GM19372 (cell line): ENCODE data around the gene PTPRR.

Source experiments
- ATAC-seq: cut with Tn5 transposase; IDR thresholded peaks from one replicate; pipeline ENCODE4 v1.9.1; 2021; ENCODE audit warnings: mild to moderate bottlenecking, low read depth, moderate library complexity; ENCODE audit not compliant: unreplicated experiment

The PTPRR gene

GRCh38 chr12:70619471-70620152, 300.9 kb downstream of the PTPRR start:
- ATAC-seq = no peak

- no peak for ATAC-seq
Measured at GRCh38 chr12:70618371-70618770, 302.2 kb downstream of the PTPRR start.

GRCh38 chr12:70617450-70617849, 303.1 kb downstream of the PTPRR start:
- ATAC-seq = no peak

- ATAC-seq = no peak
Measured at GRCh38 chr12:70615174-70615866, 305.2 kb downstream of the PTPRR start.

- no peak for ATAC-seq
Measured at GRCh38 chr12:70609739-70610491, 310.6 kb downstream of the PTPRR start.

GRCh38 chr12:70609203-70609602, 311.3 kb downstream of the PTPRR start:
- no peak for ATAC-seq

- no peak for ATAC-seq
Measured at GRCh38 chr12:70608184-70608583, 312.4 kb downstream of the PTPRR start.

- no peak for ATAC-seq
Measured at GRCh38 chr12:70607107-70607506, 313.4 kb downstream of the PTPRR start.

GRCh38 chr12:70605976-70606375, 314.6 kb downstream of the PTPRR start:
- no peak for ATAC-seq

- ATAC-seq = no peak
Measured at GRCh38 chr12:70604662-70605061, 315.9 kb downstream of the PTPRR start.

- no peak for ATAC-seq
Measured at GRCh38 chr12:70603044-70603443, 317.5 kb downstream of the PTPRR start.

- ATAC-seq = no peak
Measured at GRCh38 chr12:70598467-70599193, 321.9 kb downstream of the PTPRR start.

GRCh38 chr12:70592664-70593063, 327.9 kb downstream of the PTPRR start:
- no peak for ATAC-seq

GRCh38 chr12:70590549-70591226, 329.9 kb downstream of the PTPRR start:
- no peak for ATAC-seq

- ATAC-seq = peak; percentile 92
Measured at GRCh38 chr12:70590051-70590450, 330.5 kb downstream of the PTPRR start.
